Central memory CD4-positive, alpha-beta T cell (primary cell): ENCODE data around the gene ICAM1.

Source experiments
- DNase-seq: peaks from one replicate; pipeline ENCODE4 v3.0.0; 2022

ICAM1 gene

DNA sequence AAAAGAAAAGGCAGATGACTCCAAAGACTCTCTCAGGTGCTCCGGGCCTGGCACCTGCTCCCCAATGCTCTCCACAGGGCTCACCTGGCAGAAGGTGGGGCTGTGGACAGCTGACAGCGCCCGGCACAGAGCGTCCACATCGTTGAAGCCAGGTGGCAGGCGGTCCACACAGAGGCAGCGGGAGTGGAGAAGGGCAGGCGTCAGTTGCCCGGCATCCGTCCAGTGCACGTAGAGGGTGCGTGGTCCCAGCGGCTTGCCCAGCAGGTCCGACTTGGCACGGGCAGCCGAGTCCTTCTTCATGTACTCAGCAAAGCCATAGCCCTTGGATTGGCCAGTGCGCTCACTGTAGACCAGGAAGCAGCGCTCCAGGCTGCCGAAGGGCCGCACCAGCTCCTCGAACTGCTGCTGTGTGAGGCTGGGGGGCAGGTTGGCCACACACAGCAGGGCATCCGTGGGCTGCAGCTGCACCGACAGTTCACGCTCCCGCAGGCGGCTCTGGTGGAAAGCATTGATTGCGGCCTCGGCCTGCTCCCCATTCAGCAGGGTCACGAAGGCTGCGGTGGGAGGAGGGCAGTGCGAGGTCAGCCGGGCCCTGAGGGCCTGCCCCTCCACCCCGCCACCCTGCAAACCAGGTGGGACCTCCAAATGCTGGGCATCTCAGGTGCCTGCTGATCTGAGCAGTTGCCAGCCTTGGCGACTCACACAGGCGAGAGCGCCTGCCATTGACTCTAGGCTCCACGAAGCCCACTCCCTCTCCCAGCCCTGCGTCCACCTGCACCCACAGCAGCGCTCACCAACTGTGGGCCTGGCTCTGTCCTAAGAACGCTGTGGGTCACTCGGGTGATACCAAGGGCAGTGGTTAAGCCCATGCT is 57.9 kb downstream of the ICAM1 start:
- no peak for DNase-seq

DNA sequence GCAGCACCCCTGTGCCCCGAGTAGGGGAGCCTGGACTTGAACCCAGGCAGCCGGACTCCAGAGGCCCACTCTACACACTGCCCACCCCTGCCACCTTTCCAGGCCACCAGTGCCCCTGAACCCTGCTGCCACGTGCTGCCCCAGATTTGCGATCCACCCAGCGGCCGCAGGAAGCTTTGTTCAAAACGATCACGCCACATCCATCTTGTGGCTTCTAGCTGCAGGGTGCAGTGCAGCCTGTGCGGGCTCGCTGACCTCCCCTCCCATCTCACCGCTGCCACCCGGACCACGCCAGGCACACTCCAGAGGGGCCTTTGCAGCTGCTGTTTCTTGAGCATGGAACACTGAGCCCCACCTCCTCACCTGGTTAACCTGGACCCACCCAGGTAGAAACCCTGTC is 58.6 kb downstream of the ICAM1 start:
- no peak for DNase-seq

DNA sequence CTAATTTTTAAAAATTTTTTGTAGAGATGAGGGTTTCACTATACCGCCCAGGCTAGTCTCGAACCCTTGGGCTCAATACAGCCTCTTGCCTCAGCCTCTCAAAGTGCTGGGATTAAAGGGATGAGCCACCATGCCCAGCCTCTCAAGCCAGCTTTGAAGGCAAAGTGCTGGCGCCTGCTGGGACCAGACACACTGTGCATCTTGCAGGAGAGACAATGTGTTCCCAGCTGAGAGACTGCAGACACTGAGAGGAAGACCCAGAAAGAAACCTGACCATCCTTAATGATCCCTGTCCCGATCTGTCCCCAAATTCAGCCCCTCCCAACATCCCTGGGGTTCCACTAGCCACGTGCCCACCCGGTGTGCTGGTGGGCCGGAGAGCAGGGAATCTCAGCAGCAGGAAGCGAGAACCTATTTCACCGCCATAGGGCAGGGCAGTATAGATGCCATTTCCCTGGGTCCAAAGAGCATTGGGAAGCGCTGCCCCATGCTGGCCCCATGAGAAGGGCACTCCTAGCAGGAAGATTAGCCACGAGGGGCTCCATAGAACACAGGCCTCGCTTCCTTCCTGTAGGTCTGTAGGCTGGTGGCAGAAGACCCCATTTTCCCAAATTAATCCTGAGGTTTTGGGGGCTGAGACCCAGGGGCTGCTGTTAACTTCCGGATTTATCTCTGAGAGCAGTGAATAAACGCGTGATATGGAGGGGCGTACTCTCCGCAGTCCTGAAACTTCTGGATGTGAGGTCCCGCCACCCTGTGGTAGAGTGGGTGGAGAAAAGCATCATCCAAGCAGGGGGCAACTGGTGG is 61.4 kb downstream of the ICAM1 start:
- no peak for DNase-seq

DNA sequence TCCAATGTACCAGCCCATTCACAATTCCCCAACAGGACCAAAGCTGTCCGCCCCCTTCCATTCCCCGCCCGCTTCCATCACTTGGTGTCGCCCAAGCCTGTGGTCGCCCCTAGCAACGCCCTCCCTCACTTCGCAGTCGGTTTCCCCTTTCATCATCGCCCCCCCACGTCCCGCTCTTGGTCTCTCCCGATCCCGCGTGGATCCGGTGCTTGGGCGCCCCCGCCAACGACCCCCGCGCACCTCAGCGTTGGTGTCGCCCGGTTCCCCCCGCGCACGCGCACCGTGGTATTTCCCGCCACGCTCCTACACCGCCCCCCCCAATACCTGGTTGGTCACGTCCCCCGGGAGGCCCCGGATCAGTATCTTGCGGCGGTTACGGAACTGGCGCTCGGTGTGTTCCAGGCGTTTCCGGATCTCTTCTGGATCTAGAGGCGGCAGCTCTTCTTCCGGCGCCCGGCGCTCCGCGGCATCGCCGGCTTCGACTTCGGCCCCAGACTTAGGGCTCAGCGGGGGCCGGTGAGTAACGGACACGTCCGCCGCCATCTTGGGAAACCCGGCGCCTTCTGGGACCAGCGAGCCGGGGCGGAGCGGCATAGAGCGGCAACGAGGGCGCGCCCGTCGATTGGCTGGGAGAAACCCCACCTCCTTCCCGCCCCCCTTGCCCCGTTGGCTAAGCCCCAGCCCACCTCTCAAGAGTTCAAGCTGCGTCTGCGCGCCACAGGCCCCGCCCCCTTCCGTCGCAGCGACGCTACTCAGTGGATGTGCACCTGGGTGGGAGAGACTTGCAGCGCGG is 62.2 kb downstream of the ICAM1 start, which contains the start of gene RAVER1:
Gene RAVER1 (minus strand): TSS at position 565 of the 793 bp plus-strand sequence. CDS start 22 bp downstream, at position 543.
- peak; percentile 97 for DNase-seq

DNA sequence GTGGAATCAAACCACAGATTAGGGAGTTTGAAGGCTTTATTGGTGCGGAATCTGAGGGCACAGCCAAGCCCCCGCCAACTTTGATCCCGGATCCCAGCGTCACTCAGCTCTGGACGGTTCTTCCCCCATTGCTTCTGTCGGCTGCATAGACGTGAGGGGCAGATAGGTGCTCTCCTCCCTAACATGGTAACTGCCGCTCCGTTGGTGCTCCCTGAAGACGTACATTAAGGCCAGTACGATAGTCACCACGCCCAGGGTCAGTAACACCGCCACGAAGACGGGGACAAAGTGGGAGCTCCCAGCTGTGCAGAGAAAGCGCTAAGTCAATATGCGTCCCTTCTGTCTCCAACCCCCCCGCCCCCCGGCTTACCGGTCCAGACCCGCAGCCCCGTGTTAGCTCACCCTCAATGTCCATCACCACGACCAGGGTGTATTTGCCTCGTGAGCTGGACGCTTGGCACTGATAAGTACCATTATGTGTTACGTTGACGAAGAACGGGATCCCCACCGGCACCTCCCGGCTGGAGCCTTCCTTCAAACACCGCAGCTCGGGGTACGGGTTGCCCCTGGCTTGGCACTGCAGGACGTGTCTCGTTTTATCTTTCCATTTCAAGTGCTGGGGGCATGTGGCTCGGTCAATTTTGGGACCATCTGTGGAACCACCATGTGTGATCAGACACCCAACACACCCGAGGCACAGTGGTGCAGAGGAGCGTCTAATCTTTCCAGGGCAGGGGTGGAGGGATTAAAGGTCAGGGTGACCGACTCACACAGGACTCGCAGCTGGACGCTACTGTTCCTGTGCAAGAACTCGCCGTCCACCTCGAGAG is 63.1 kb downstream of the ICAM1 start:
- no peak for DNase-seq

DNA sequence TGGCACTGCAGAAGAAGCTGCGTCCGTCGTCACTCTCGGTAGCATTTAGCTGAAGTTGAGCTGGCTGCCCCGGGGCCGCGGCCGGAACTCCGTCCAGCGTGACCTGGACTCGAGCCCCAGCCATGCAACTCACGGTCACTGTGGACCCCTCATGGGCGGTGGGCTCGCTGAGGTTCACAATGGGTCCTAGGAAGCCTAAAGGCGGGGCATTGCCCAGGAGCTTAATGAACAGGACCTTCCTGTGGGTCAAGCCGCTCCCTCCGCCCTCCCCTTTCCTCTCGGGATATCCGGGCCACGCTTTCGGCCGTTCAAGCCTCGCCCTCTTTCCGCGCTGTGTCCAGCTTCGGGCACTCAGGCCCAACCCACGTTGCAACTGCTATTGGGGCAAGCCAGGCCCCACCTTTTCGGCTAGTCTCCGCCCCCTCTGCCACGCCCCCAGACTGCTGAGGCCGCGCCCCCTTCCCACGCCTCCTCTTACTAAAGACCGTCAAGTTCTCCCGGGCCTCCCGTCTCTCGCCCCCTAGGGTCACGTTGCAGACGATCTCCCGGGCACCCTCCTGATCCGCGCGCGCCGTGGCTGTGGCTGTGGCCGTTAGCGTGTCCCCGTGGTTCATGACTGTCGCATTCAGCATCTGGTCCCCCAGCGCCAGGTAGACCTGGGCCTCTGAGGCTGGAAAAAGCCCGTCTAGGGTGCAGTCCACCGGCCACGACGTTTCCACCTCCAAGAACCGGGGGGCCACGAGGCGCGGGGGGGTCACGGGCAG is 63.9 kb downstream of the ICAM1 start:
- DNase-seq: no peak

DNA sequence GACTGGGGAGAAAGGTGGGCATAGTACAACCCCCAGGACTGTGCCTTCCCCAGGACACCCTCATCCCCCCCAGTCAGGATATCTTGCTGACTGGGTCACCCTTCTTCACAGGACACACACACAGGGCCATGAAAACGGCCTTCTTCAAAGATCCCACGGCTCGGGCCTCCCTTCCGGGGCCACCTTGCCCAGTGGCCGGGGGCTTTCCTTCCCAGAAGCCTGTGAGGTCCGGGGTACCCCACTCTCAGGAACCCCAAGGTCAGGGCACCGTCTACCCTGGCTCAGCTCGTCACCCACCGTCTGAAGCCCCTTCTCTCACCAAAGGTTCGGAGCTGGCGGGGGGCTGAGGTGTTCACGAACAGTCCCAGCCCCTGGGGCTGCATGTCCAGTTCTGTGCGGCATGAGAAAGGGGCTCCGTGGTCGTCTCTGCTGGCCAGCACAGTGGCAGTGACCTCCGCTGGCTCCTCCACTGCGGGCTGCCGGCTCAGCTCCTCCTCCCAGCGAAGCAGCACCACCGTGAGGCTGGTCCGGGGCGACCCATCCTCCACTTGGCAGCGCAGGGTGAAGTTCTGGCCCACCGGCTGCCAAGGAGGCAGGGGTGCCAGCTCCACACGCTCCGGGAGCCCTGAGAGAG is 64.5 kb downstream of the ICAM1 start:
- no peak for DNase-seq
